ENCODE measurements around the gene RABL2A. TPM values are rescaled to one million over a fixed set of nuclear protein-coding genes. Genes with fewer than 3 reads are reported as not detected.
"Not testable (repeated sequence)": the region's sequence is repeated elsewhere in the genome, so short reads cannot be mapped to it uniquely, and the experiment has no call there.

The RABL2A gene
- total RNA-seq, 4 donors from 2014 or later = 6.9 to 24.7 (median 20.3) TPM

DNA sequence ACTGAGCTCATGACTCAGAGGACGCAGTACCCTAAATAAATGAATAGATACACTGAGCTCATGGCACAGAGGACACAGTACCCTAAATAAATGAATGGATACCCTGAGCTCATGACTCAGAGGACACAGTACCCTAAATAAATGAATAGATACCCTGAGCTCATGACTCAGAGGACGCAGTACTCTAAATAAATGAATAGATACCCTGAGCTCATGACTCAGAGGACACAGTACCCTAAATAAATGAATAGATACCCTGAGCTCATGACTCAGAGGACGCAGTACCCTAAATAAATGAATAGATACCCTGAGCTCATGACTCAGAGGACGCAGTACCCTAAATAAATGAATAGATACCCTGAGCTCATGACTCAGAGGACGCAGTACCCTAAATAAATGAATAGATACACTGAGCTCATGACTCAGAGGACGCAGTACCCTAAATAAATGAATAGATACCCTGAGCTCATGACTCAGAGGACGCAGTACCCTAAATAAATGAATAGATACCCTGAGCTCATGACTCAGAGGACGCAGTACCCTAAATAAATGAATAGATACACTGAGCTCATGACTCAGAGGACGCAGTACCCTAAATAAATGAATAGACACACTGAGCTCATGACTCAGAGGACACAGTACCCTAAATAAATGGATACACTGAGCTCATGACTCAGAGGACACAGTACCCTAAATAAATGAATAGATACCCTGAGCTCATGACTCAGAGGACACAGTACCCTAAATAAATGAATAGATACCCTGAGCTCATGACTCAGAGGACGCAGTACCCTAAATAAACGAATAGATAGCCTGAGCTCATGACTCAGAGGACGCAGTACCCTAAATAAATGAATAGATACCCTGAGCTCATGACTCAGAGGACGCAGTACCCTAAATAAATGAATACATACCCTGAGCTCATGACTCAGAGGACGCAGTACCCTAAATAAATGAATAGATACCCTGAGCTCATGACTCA is 24.1 kb downstream of the RABL2A start:
- not testable (repeated sequence) for H3K27ac ChIP-seq; H3K4me3 ChIP-seq; H3K36me3 ChIP-seq; DNase-seq (ENCODE audit: low spot score in 2 of 2); H3K4me1 ChIP-seq; H3K27me3 ChIP-seq; H3K9me3 ChIP-seq
- 39 to 56% methylated on average over 2 to 7 of the region's 14 CpGs for WGBS, 2 donors

DNA sequence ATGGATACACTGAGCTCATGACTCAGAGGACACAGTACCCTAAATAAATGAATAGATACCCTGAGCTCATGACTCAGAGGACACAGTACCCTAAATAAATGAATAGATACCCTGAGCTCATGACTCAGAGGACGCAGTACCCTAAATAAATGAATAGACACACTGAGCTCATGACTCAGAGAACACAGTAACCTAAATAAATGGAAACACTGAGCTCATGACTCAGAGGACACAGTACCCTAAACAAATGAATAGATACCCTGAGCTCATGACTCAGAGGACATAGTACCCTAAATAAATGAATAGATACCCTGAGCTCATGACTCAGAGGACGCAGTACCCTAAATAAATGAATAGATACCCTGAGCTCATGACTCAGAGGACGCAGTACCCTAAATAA is 25.5 kb downstream of the RABL2A start:
- not testable (repeated sequence) for H3K27me3 ChIP-seq; H3K9me3 ChIP-seq; H3K27ac ChIP-seq; H3K4me3 ChIP-seq; H3K4me1 ChIP-seq; H3K36me3 ChIP-seq; DNase-seq (ENCODE audit: low spot score in 2 of 2)
- WGBS, 2 donors = 41 to 57% methylated on average over 1 to 2 of the region's 3 CpGs

DNA sequence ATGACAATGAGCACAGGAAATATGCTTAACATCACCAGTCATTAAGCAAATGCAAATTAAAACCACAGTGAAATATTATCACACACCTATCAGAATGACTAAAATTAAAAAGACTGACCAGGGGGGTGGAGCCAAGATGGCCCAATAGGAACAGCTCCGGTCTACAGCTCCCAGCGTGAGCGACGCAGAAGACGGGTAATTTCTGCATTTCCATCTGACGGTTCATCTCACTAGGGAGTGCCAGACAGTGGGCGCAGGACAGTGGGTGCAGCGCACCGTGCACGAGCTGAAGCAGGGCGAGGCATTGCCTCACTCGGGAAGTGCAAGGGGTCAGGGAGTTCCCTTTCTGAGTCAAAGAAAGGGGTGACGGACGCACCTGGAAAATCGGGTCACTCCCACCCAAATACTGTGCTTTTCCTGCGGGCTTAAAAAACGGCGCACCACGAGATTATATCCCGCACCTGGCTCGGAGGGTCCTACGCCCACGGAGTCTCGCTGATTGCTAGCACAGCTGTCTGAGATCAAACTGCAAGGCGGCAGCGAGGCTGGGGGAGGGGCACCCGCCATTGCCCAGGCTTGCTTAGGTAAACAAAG is 29.1 kb downstream of the RABL2A start:
- not testable (repeated sequence) for H3K9me3 ChIP-seq; H3K4me1 ChIP-seq; DNase-seq (ENCODE audit: low spot score in 2 of 2); H3K27me3 ChIP-seq; H3K27ac ChIP-seq; H3K36me3 ChIP-seq; H3K4me3 ChIP-seq
- WGBS, 2 donors = 87 to 97% methylated on average over 22 to 26 of the region's 27 CpGs

DNA sequence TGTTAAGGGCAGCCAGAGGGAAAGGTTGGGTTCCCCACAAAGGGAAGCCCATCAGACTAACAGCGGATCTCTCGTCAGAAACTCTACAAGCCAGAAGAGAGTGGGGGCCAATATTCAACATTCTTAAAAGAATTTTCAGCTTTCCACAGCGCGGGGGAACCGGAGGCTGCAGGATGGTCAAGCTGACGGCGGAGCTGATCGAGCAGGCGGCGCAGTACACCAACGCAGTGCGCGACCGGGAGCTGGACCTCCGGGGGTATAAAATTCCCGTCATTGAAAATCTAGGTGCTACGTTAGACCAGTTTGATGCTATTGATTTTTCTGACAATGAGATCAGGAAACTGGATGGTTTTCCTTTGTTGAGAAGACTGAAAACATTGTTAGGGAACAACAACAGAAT is 30.7 kb downstream of the RABL2A start:
- not testable (repeated sequence) for H3K9me3 ChIP-seq; H3K4me3 ChIP-seq; H3K27ac ChIP-seq; H3K36me3 ChIP-seq; DNase-seq (ENCODE audit: low spot score in 2 of 2); H3K27me3 ChIP-seq; H3K4me1 ChIP-seq
- WGBS, 2 donors = 94 to 96% methylated on average over 17 of the region's 17 CpGs

DNA sequence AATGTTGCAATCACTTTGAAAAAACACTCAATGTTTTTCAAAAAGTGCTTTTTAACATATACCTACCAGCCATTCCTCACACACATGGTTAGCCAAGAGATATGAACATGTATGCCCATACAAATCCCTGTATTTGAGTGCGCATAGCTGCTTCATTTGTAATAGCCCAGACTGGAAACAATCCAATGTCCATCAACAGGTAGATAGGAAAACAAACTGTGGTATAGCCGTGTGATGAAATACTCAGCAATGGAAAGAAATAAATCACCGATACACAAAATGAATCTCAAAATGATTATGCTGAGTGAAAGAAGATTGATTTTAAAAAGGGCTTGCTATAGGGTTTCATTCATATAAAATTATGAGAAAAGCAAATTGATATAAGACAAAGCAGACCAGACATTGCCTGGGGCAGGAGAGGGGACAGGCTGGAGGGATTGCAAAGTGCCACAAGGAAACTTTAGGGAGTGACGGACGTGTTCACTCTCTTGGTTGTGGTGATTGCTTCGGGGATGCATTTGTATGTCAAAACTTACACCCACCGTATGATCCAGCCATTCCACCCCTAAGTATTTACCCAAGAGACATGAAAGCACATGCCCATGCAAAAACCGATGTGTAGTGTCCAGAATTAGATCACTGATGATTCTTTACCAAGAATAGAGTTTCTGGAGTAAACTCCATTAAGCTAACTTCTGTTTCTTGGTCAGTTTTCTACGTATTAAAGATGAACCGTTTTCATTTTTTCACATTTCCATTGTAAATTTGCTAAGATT is 36.4 kb downstream of the RABL2A start:
- not testable (repeated sequence) for H3K4me1 ChIP-seq; H3K4me3 ChIP-seq; DNase-seq (ENCODE audit: low spot score in 2 of 2); H3K27me3 ChIP-seq; H3K27ac ChIP-seq; H3K9me3 ChIP-seq; H3K36me3 ChIP-seq
- WGBS, 2 donors = 83 to 85% methylated on average over 10 of the region's 10 CpGs

DNA sequence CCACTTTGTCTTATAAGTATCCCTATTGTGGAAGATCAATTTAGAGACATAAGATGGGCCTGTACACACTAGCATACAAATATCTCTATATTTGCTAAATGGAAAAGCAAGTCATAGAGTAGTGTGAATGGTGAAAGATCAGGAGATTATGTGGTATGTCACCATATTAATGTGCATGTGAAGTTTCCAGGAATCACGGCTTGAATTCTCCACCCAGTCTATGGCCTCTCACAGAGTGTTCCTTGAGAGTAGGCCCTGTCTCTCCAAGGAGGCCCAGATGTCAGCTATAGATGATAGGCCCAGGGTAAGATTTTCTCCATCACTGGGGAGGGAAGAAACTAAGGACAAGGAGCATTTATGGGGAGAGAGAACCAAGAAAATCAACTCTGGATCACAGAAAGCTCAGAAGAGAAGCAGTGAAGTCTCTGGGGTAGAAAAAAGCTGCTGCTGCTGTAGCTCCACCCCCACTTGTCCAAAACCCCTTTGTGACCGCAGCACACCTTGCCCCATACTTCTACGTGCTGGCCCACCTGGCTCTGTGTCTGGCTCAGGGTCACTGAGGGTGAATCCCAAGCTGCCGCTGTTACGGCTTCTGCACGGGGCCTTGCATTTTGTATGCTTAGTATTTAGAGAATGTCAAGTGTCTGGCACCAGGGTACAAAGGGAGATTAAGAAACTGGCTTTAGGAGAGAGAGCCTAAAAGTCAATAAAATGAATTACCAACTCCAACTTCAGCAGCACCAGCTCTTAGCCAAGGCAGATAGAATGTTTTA is 37.9 kb downstream of the RABL2A start:
- H3K27ac ChIP-seq; H3K9me3 ChIP-seq; DNase-seq (ENCODE audit: low spot score in 2 of 2); H3K27me3 ChIP-seq; H3K4me1 ChIP-seq; H3K4me3 ChIP-seq; H3K36me3 ChIP-seq: not testable (repeated sequence)
- 74 to 81% methylated on average over 6 of the region's 6 CpGs for WGBS, 2 donors

DNA sequence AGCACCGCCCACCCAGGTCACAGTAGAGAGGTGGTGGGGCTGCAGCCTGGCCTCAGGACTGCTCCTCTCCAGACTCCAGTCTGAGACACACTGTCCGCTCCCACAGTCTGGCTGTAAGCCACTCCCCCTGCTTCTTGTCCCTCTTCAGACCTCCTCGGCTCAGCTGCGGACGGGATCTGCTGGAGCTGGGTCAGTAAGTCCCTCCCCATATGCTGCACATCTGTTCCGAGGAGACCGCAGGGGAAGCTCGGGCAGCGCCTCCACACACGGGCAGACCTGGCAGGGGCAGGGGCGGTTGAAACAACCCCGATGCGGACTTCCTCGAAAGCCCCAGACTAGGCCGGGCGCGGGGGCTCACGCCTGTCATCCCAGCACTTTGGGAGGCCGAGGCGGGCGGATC is 41.9 kb downstream of the RABL2A start:
- not testable (repeated sequence) for H3K9me3 ChIP-seq; H3K4me1 ChIP-seq; H3K4me3 ChIP-seq; H3K36me3 ChIP-seq; DNase-seq (ENCODE audit: low spot score in 2 of 2); H3K27me3 ChIP-seq; H3K27ac ChIP-seq
- 90 to 96% methylated on average over 21 of the region's 21 CpGs for WGBS, 2 donors

DNA sequence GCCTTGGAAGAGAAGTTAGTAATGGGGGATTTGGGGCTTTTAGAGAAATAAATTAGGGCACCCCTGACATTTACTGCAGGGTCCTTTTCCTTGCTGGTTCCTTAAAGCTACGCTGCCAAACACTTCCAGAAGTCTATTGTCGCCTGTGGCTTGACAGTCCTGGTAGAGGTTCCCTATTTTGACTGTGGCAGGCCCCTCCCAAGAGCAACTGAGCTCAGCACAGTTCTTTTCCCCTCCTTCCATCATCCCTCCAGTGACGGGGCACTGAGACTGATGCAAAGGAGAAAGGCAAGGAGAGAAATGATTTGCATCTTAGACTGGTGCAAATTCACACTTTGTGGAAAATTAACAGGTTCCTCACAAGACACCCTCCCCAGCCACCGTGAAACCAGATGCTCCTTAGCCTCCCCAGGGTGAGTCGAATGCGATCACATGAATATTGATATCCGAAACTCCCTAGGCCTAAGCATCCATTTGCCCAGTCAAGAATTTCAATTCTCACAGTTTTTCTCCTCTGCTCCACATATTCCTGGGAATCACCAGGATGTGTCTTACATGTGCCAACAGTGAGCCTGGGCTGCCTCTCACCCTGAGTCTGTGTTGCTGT is 45.4 kb downstream of the RABL2A start:
- Histone ChIP-seq H3K36me3 (no peaks in the 10 kb centered on the region), H3K27ac (no peak overlapping the region), H3K4me3 (no peak overlapping the region), H3K4me1 (peaks cover 0 to 8% (median 0%) of the 10 kb centered on the region in 4 donors), H3K27me3 (no peaks in the 10 kb centered on the region), H3K9me3 (no peaks in the 10 kb centered on the region)
- 65 to 71% methylated on average over 7 of the region's 7 CpGs for WGBS, 2 donors
- no peak for DNase-seq (ENCODE audit: low spot score in 2 of 2)
- no peak for TF ChIP-seq POLR2A (IDR thresholded peaks at IDR 0.05)
- TF ChIP-seq EP300 (IDR thresholded peaks at IDR 0.05) = no peak
- TF ChIP-seq, protein P1, sequence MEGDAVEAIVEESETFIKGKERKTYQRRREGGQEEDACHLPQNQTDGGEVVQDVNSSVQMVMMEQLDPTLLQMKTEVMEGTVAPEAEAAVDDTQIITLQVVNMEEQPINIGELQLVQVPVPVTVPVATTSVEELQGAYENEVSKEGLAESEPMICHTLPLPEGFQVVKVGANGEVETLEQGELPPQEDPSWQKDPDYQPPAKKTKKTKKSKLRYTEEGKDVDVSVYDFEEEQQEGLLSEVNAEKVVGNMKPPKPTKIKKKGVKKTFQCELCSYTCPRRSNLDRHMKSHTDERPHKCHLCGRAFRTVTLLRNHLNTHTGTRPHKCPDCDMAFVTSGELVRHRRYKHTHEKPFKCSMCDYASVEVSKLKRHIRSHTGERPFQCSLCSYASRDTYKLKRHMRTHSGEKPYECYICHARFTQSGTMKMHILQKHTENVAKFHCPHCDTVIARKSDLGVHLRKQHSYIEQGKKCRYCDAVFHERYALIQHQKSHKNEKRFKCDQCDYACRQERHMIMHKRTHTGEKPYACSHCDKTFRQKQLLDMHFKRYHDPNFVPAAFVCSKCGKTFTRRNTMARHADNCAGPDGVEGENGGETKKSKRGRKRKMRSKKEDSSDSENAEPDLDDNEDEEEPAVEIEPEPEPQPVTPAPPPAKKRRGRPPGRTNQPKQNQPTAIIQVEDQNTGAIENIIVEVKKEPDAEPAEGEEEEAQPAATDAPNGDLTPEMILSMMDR (IDR thresholded peaks at IDR 0.05) = no peak
